EH (cell line): Measurements from ENCODE around the gene NPAS3.

Experiments used
- DNase-seq: peaks from one replicate; pipeline ENCODE4 v3.0.0-alpha.2; 2015; ENCODE audit warnings: low read depth

Gene NPAS3

DNA sequence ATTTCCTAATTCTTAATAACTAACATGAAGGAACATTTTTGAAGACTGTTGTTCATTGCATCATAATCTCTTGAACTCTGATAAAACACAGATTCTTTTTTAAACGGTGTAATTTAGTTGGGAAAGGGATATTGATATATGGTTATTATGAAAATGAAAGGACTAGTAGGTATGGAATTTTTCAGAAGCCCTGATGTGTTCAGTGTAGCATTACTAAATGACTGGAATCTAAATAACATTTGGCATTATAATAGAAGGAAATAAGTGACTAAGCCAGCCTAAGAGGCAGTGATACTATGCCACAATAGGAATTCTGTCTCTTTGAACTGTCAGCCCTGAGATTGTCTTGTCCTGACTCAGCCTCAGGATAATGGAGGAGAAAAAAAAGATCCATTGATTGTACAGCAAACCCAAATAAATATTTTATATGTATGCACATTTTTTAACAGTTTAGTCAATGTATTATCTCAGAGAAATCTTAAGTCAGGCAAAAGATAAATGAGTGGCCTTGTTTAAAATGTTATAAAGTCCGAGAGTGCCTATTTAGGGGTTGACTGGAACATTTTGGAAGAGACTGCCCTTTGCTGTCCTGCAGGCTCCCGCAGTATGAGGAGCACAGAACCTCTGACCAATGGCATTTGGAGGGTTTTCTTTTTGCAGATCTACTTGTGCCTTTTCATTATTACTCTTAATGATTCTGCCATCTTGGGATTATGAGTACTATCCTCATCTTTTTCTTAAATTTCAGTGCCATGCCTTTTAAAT lies 741.0 kb downstream of the NPAS3 start:
- DNase-seq = peak; percentile 91

GRCh38 chr14:33680873-33681272 lies 742.2 kb downstream of the NPAS3 start:
- DNase-seq = no peak

GRCh38 chr14:33682760-33683159 lies 744.1 kb downstream of the NPAS3 start:
- peak; percentile 82 for DNase-seq

GRCh38 chr14:33685026-33685425 lies 746.3 kb downstream of the NPAS3 start:
- DNase-seq = no peak

- peak; percentile 19 for DNase-seq
Measured at GRCh38 chr14:33685698-33686097, 747.0 kb downstream of the NPAS3 start.

GRCh38 chr14:33686218-33686617 lies 747.5 kb downstream of the NPAS3 start:
- DNase-seq = peak; percentile 94

- DNase-seq = peak; percentile 62
Measured at GRCh38 chr14:33686856-33687255, 748.2 kb downstream of the NPAS3 start.

DNA sequence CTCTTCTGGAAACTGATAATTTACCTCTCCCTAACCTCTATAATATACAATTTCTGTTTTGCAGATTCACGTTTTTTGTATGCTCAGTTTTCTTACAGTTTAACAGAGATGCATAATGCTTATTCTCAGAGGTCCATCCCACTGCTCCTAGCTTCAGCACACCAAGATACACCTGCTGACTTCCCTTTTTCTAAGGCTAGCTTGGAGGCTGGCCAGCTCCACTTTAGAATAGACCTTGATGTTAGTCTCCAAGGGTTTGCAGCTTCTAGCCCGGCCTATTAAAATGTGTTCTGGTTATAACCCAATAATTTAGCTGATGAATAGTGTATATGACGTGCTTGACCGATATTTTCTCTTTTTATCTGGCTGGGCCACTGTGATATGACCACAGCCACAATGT lies 751.0 kb downstream of the NPAS3 start:
- no peak for DNase-seq

DNA sequence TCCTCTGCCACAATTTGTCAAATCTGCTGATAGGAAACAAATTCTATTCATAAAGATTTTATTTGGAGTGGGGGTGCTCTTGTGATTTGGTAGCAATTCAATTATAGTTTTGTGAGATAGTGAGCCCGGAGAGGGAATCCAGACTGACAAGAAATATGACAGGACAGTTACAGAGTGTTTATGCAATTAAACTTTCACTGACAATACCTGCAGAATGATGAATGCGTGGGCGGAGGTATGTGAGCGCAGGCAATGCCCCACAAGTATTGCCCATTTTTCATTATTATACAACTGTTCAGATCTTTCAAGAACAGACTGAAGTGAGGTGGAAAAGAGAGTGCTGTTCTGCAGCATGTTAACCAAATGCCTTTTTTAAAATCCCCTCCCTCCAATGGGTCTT lies 753.2 kb downstream of the NPAS3 start:
- DNase-seq = no peak

GRCh38 chr14:33692762-33693161 lies 754.1 kb downstream of the NPAS3 start:
- DNase-seq = peak; percentile 93

DNA sequence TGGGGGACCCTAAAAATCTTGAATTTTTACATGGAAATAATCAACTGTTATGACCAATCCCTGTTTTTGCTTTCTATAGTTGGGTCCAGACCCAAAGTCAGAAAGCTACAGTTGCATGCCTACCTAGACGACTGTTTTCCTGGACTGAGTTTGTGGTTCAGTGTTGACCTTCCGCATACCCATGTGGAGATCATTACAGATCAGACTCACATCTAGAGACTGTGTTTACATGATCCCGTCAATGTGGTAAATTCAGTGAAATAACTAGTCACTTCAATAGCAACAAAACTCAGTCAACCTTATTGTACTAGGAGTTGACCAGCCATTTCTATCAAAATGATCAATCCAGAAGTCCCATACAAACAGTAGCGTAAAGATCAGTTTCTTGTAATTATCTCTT lies 754.6 kb downstream of the NPAS3 start:
- DNase-seq = peak; percentile 84

DNA sequence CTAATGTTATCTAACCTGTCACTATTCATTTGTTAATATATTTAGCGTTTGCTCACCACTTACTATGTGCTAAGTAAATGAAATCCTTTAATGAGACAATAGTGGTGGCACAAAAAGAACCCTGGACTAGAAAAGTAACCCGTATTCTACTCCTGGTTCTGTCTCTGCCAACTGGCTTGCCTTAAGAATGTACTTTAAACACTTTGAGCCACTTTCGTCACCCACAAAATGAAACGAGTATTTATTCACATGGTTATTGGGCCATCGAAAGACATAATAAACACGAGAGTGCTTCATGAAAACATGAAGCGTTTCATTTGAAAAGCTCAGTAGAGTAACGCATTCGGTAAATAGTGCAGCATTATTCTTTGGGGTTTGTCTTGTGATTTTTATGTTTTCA lies 757.5 kb downstream of the NPAS3 start:
- no peak for DNase-seq

GRCh38 chr14:33699300-33699983 lies 760.8 kb downstream of the NPAS3 start:
- DNase-seq = no peak

DNA sequence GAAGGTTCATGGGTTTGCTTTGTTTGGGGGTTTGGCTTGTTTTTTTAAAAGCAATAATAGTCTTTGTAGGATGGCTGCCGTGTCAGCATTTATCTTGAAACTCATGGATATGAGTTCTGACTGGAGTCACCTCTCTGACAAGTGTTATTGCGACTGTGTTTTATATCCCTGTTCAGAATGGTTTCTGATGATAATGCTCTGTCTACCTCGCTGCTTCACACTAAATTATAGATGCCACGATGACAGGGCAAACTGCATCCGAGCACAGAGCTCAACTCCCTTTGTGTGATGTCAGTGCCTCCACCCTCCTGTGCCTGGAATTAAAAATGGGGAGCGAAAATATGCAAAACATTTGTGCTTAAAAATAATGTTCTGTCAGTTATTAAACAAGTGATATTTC lies 761.4 kb downstream of the NPAS3 start:
- DNase-seq = no peak

DNA sequence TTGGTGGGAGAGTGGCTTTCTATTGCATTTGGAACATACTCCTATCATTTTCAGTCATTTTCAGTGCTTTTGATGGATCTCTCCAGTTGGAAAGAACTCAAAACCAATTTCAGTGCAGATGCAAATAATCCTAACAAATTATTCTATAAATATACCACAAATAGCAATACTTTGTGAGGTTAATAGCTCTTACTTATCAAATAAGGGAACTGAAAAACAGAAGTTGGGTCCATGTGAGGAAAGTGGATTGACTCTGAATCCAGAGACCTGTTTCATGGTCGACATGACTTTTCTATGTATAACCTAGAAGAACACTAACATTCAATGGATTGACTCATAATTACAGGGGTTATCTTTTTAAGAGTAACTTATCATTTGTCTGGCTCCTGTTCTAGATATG lies 763.6 kb downstream of the NPAS3 start:
- DNase-seq = no peak

- DNase-seq = no peak
Measured at GRCh38 chr14:33704481-33704880, 765.8 kb downstream of the NPAS3 start.

DNA sequence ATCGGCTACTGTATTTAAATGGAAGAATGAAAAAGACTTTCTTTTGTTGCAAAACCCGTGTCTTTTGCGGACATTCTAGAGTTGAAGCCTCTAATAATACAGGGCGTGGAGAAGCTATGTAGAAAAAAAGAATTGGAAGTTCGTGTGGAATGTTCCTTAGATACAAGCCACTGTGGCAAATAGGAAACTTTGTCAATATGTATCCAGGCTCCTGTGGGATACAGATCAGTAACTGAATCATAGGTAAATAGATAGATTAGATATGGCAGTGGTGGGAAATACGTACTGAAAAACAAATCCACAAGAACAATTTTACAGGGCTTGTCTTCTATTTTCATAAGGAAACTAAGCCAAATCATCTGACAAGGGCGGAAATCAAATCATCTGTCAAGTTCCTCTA lies 766.8 kb downstream of the NPAS3 start:
- DNase-seq = no peak

DNA sequence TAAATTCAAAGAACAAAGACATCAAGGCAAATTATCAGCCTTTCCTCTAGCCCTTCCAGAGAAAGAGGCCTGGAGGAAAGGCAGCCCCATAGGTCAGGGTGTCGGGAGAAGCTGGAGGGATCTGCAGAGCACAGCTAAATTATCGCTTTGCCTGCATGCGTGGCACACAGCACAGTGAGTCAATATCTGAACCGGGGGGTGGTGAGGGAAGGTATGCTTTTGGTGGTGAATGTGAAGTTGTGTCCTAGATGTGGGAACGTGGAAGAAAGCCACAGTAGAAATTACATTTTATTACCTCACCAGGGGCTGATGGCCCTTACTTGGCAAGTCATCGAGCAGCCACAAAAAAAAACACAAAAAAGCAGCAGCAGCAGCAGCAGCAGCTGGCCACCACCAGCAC lies 769.0 kb downstream of the NPAS3 start:
- no peak for DNase-seq

DNA sequence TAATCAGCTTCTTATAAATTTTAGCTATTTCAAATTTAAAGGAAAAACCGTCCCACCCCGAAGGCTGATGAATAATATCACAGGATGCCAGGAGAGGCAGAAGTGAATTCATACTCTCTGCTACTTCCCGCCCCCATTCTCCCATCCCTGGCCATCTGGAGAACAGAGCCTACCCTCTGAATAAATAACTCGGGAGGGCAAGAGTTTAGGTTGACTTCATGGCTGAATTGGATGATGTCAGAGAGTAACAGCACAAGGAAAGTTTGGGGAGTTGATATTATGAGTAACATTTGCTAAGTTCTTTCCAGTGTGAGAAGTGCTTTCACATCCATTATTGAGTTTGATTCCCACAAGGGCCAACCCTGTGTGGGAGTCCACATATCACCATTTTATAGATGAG lies 770.6 kb downstream of the NPAS3 start:
- DNase-seq = no peak

DNA sequence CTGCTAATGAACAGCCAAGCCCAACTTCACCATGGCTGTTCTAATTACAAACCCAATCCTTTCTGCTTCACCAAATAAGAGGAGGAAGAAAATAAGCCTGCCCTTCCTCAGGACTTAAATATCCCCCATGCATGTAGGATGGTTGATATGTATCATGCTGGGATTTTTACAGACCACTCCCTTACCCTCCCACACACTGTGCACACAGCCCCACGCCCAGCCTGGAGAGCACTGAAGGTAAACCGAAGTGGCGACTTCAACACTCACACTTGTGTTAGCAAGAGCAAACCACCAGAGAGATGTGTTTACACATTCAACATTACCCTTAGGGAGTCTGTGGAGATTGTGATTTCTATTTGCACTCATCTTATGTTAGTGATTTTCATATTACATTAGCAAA lies 771.0 kb downstream of the NPAS3 start:
- DNase-seq = no peak

DNA sequence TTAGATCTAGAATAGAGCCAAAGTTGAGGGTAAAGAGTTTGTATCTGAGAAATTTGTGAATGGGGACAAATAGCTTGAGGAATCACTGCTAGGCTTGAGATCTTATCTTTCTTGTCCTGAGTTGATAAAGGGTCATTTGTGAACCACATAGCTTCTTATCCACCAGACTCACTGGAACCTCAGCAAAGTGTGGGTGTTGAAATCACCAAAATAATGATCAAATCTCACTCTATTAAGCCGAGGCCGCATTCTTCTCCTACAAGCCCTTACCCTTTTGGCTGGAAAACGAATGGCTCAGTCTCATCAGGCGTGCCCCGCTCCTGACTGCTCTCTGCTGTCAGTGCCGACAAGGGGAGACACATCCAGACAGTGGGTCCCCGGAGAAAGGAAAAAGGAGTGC lies 771.6 kb downstream of the NPAS3 start:
- no peak for DNase-seq

DNA sequence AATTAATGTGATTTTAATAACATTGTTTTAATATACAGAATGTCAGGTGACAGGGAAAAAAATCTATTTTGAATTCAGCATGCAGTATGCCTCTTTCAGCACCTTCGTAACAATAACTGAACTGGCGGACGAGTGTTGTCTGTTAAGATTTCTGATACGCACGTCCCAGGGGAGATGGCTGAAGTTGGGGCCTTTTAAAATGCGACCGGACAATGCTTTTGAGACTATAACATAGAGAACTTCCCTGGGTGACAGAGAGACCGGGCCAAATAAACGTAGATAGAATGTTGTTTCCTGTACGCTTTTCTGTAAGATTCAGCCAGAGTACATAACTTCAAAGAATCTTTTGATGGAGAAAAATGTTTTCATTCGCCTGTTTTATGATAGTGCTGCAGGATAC lies 772.5 kb downstream of the NPAS3 start:
- DNase-seq = no peak

DNA sequence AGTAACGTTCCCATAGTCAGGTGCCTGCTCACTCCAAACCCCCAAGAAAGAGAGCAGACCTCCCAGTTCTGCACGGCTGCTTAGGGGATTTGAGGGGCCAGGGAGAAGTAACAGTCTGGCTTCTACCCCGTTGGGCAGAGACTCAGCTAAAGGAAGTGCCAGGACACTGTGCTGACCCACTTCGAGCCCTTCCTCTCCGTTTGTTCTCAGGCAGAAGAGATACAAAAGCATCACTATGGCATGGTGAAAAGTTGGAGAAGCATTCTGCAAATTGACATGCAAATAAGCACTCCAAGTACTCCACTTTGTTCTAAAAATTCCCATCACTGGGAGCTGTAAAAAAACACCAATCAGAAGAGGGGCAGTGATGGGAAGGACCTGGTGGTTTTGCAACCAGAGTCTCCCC lies 773.1 kb downstream of the NPAS3 start:
- DNase-seq = no peak
